Measurements from ENCODE around the gene SPEF1.

- TF ChIP-seq FOXM1 (IDR thresholded peaks at IDR 0.05; ENCODE audit: borderline replicate concordance): no peak
- no peak for TF ChIP-seq TARDBP (IDR thresholded peaks at IDR 0.05)
- no peak for TF ChIP-seq NFRKB (IDR thresholded peaks at IDR 0.05)
- no peak for TF ChIP-seq ARNT (IDR thresholded peaks at IDR 0.05)
- TF ChIP-seq L3MBTL2 (conservative IDR thresholded peaks at IDR 0.05): no peak
- no peak for TF ChIP-seq SP1 (IDR thresholded peaks at IDR 0.05)
- no peak for TF ChIP-seq PKNOX1 (IDR thresholded peaks at IDR 0.05)
- no peak for TF ChIP-seq SUZ12 (IDR thresholded peaks at IDR 0.05)
- no peak for TF ChIP-seq FOXK2 (IDR thresholded peaks at IDR 0.05)
- TF ChIP-seq CTBP1 (IDR thresholded peaks at IDR 0.05; ENCODE audit: borderline replicate concordance): no peak
- no peak for TF ChIP-seq ELF4 (IDR thresholded peaks at IDR 0.05)
Measured at GRCh38 chr20:3812259-3812681, 31.0 kb upstream of the SPEF1 start.
